HepG2 (cell line): ENCODE measurements around the gene CCDC8. TPM values are rescaled to one million over a fixed set of nuclear protein-coding genes. Genes with fewer than 3 reads are reported as not detected.

Experiments
- TSC22D2 ChIP-seq: sonication (generic); formaldehyde crosslinking; IDR thresholded peaks from 2 replicates; pipeline ENCODE4 v1.5.1; 2020; ENCODE audit warnings: missing genetic modification reagents, mild to moderate bottlenecking, borderline replicate concordance
- ZNF709 ChIP-seq: sonication (generic); formaldehyde crosslinking; IDR thresholded peaks from 2 replicates; pipeline ENCODE4 v1.5.0; 2020; ENCODE audit warnings: mild to moderate bottlenecking, missing genetic modification reagents
- polyA plus RNA-seq, 8 experiments: library from polyadenylated mRNA; depleted of rRNA in 3 of 8; stranded (reverse) in 7 of 8; unstranded in 1 of 8; fragments of >200 nt; fragmentation: Illumina TruSeq in 4 of 8; extraction: Trizol in 4 of 8; gene quantifications; 2 replicates each; pipeline versions ENCODE4 v1.2.1 to v1.2.3, GENCODE V29; 2011 to 2016; ENCODE audit warnings: low read depth in 4 of 8, missing spikeins in 1 of 8, mixed read lengths in 1 of 8; ENCODE audit not compliant: insufficient read depth in 1 of 8
- total RNA-seq, 5 experiments: library from RNA; depleted of rRNA; stranded (reverse); fragments of >200 nt; fragmentation: Illumina TruSeq; extraction: Trizol; gene quantifications; 2 replicates each; pipeline ENCODE4 v1.2.3, GENCODE V29; 2016; ENCODE audit warnings: low read depth in 1 of 5
- TF ChIP-seq, protein P1 (sequence below): sonication (generic); formaldehyde crosslinking; IDR thresholded peaks from 2 replicates; pipeline ENCODE4 v1.4.0; 2020; ENCODE audit warnings: missing genetic modification reagents, borderline replicate concordance
- TF ChIP-seq, protein P2 (sequence below): sonication (generic); formaldehyde crosslinking; IDR thresholded peaks from 2 replicates; pipeline ENCODE4 v1.4.0; 2020; ENCODE audit warnings: missing genetic modification reagents, borderline replicate concordance

The CCDC8 gene
- total and polyA plus RNA-seq, 2 of the 13 experiments (the other 11 are each of a cell fraction or from before 2014, with no cell fraction given), result 0.04 TPM; not detected in 1

DNA sequence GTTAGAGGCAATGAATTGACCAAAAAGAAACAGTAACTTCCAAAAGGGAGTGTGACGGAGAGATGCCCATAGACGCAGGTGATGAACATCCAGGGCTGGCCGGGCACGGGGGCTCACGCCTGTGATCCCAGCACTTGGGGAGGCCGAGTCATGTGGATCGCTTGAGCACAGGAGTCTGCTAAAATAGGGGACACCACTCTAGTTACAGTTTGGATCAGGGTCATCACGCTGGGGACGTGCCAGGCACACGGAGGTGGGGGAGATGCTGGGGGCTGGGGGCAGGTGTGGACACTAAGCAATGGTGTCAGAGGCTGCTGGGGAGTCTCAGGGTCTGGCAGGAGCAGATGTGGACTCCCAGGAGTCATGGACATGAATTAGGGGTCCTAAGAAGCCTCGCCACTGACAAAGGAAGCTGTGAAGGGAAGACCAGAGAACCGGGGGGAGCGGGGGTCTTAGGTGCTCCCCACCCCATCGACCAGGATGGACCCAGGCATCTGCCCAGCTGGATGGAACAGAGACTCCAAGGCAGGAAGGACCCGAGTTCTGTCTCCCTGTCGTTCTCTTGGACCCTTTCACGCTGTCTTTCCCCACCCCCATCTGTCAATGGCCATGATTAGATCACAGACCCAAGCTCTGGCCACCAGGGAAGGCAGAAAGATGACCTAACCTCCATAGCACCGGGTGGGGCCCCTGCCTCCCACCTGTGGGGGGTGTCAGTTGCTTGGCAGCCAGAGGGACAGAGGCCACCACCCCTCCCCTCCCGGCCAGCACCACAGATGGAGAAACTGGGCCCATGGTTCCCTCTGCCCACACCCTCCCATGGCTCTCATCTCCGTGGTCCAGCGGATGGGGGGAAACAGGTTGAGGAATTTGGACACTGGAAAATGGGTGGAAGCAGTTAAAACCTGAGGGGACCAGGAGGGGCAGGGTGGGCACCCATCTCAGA lies 19.6 kb downstream of the CCDC8 start (continued):
- TF ChIP-seq, protein P1, sequence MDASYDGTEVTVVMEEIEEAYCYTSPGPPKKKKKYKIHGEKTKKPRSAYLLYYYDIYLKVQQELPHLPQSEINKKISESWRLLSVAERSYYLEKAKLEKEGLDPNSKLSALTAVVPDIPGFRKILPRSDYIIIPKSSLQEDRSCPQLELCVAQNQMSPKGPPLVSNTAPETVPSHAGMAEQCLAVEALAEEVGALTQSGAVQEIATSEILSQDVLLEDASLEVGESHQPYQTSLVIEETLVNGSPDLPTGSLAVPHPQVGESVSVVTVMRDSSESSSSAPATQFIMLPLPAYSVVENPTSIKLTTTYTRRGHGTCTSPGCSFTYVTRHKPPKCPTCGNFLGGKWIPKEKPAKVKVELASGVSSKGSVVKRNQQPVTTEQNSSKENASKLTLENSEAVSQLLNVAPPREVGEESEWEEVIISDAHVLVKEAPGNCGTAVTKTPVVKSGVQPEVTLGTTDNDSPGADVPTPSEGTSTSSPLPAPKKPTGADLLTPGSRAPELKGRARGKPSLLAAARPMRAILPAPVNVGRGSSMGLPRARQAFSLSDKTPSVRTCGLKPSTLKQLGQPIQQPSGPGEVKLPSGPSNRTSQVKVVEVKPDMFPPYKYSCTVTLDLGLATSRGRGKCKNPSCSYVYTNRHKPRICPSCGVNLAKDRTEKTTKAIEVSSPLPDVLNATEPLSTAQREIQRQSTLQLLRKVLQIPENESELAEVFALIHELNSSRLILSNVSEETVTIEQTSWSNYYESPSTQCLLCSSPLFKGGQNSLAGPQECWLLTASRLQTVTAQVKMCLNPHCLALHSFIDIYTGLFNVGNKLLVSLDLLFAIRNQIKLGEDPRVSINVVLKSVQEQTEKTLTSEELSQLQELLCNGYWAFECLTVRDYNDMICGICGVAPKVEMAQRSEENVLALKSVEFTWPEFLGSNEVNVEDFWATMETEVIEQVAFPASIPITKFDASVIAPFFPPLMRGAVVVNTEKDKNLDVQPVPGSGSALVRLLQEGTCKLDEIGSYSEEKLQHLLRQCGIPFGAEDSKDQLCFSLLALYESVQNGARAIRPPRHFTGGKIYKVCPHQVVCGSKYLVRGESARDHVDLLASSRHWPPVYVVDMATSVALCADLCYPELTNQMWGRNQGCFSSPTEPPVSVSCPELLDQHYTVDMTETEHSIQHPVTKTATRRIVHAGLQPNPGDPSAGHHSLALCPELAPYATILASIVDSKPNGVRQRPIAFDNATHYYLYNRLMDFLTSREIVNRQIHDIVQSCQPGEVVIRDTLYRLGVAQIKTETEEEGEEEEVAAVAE (CRISPR knock-in tag), result no peak
- TF ChIP-seq ZNF709 (CRISPR knock-in tag) (no peak), TSC22D2 (no peak)
- TF ChIP-seq, protein P2, sequence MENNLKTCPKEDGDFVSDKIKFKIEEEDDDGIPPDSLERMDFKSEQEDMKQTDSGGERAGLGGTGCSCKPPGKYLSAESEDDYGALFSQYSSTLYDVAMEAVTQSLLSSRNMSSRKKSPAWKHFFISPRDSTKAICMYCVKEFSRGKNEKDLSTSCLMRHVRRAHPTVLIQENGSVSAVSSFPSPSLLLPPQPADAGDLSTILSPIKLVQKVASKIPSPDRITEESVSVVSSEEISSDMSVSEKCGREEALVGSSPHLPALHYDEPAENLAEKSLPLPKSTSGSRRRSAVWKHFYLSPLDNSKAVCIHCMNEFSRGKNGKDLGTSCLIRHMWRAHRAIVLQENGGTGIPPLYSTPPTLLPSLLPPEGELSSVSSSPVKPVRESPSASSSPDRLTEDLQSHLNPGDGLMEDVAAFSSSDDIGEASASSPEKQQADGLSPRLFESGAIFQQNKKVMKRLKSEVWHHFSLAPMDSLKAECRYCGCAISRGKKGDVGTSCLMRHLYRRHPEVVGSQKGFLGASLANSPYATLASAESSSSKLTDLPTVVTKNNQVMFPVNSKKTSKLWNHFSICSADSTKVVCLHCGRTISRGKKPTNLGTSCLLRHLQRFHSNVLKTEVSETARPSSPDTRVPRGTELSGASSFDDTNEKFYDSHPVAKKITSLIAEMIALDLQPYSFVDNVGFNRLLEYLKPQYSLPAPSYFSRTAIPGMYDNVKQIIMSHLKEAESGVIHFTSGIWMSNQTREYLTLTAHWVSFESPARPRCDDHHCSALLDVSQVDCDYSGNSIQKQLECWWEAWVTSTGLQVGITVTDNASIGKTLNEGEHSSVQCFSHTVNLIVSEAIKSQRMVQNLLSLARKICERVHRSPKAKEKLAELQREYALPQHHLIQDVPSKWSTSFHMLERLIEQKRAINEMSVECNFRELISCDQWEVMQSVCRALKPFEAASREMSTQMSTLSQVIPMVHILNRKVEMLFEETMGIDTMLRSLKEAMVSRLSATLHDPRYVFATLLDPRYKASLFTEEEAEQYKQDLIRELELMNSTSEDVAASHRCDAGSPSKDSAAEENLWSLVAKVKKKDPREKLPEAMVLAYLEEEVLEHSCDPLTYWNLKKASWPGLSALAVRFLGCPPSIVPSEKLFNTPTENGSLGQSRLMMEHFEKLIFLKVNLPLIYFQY (CRISPR knock-in tag), result no peak
